DMS 273 (cell line): ENCODE measurements around the gene EML5.
A peak's percentile ranks its signal among the peaks of the same experiment; 100 is the strongest.

Source experiments
- DNase-seq: peaks from one replicate; lab custom pipeline; 2025; ENCODE audit not compliant: unreplicated experiment; lab: John Stamatoyannopoulos, UW

EML5 gene

GRCh38 chr14:88727057-88727456, 65.7 kb downstream of the EML5 start:
- DNase-seq: no peak

GRCh38 chr14:88710709-88711108, 82.0 kb downstream of the EML5 start:
- DNase-seq: no peak

GRCh38 chr14:88707088-88707487, 85.7 kb downstream of the EML5 start:
- no peak for DNase-seq

DNA sequence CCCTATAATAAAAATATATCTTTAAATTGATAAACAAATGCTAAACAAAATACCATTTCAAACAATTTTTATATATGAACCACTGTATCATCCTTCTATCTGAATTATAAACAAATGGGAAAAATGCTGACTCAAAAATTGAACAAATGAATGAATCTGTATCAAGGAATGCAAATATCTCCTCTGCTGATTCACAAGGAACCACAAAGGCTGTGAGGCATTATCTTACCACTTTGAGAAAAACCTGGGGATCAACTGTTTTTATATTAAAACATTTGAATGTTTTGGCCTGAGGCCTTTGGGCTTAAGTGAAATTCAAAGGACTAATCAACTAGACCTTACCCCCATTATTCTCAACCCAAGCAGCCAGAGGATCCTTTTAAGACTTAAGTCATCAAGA, 86.3 kb downstream of the EML5 start:
- no peak for DNase-seq

DNA sequence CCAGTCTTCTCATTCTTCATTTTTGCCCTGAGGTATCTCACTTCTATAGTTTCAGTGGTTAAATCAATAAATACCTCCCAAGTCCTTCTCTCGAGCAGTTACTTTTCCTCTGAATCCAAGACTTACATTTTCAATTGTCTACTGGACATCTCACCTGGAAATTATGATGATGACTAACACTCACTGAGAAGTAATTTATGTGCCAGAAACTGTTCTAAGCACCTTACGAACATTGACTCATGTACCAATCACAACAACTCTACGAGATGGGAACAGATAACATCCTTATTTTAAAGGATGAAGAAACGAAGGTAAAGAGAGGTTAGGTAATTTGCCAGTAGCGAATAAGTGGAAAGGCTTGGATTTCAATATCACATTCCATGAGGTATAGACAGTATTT, 94.1 kb downstream of the EML5 start:
- no peak for DNase-seq

DNA sequence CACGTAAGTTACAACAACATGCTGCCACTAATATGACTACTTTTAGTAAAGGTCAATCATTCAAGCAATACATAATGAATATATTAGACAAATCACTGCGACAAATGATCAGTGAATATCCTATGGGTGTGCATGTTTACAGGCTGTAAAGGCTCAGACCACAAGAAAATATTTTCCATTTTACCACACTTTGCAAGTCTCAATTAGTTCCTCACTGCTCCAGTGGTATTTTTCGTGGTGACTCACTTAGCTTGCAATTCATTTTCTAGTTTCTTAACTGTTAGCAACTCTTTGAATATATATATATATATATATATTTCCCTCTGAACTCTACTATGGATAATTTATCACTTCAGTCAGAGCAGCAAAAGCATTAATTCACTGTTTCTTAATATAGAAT, 96.9 kb downstream of the EML5 start:
- DNase-seq: no peak

- DNase-seq: no peak
Observed at GRCh38 chr14:88688386-88688785, 104.4 kb downstream of the EML5 start.

DNA sequence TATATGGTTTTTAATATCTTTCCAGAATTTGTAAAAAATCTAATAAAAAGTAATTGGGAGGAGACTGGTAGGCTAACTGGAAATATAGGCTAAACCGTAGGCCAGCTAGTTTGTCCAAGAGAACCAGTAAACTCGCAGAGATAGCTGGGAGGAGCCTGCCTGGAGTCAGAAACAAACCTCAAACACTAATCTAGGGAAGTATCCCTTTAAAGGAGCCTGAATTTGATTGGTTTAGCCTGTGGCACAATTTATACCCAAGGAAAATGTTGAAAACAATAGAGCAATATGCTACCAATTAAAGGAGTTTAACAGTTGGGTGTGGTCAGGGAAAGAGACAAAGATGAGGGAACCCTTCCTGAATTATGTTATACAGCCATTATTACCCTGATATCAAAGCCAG, 109.6 kb downstream of the EML5 start:
- DNase-seq: no peak

DNA sequence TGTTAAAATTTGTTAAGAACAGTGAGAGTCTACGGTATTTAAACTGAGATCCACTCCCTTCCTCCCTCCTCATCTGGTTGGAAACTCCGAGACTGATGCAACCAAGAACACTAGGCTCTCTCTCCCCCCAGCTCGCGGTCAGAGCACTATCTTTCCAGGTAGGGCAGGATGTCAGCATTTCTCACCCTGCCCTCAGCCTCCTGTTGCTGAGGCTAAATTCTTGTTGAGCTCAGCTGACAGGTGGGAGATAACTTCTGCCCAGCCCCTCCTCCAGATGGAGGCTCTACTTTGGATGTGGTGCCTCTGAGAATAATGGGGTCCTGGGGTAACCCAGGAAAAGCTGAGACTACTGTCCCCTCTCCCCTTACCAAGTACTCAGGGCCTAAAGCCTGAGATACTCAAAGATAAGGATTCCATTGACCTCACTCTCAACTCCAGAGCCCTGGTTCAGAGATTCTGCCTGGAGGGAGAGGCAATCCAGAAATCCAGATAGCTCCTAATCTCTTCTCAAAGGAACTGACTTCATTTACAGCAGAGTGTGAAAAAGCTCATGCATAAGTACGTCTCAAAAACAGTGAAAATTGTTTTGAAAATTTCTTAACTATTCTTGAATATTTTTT, 110.1 kb downstream of the EML5 start:
- no peak for DNase-seq

DNA sequence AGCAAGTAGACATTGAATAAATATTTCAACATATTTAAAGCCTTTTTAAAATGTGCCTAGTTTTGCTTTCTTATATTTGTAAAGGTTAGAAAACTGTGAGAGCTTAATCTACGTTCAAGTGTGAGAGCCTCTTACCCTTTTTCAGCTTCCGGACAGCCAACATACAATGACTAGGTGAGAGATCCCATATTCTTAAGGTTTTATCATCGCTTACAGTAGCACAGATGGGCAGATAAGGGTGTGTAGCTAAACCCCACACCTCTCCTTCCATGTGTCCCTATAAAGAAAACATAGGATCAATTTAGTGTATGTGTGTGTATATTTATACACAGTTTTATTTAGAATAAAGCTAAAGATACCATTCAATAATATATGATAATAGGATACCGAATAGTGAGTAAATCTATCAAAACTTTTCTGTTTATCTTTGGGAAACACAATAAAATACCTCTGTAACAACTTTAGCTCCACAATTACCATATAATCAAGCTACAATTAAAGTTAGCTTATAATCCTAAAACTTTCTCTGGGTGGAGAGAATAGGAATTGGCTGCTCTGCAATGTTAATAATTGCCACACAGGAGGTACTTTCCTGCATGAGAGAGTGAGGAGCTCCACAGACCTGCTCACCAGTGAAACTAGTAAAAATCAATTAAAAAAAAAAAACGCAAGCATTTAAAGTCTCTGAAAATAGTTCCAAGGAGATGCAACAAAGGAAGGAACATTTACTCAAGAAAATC, 110.8 kb downstream of the EML5 start:
- no peak for DNase-seq

GRCh38 chr14:88669346-88669745, 123.4 kb downstream of the EML5 start:
- DNase-seq: no peak

- DNase-seq: no peak
Observed at GRCh38 chr14:88668448-88669116, 124.2 kb downstream of the EML5 start.

- DNase-seq: peak; percentile 88
Observed at GRCh38 chr14:88667555-88668273, 125.0 kb downstream of the EML5 start.

- no peak for DNase-seq
Observed at GRCh38 chr14:88660056-88660455, 132.7 kb downstream of the EML5 start.

DNA sequence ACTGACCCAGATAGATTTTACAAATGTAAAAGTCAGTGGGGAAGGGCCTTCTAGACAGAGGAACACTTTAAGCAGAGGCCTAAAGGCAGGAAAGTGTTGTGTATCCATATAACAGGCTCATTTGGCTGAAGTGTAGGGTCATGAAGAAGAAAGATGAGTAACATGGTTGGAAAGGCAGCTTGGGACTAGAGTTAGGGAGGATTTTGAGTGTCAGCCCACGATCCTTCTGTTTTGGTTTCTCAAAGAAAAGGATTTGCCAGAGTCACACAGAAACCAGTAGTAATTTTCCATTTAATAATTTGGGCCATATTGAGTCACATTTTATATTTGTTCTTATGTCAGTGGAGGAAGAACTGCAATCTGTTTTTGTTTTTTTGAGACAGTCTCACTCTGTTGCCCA, 153.5 kb downstream of the EML5 start:
- no peak for DNase-seq

- no peak for DNase-seq
Observed at GRCh38 chr14:88632512-88632911, 160.2 kb downstream of the EML5 start.

GRCh38 chr14:88631091-88631490, 161.7 kb downstream of the EML5 start:
- DNase-seq: no peak

GRCh38 chr14:88630565-88630964, 162.2 kb downstream of the EML5 start:
- no peak for DNase-seq

GRCh38 chr14:88628462-88628861, 164.3 kb downstream of the EML5 start:
- DNase-seq: no peak

- no peak for DNase-seq
Observed at GRCh38 chr14:88628033-88628432, 164.7 kb downstream of the EML5 start.

GRCh38 chr14:88625671-88626070, 167.1 kb downstream of the EML5 start:
- no peak for DNase-seq

DNA sequence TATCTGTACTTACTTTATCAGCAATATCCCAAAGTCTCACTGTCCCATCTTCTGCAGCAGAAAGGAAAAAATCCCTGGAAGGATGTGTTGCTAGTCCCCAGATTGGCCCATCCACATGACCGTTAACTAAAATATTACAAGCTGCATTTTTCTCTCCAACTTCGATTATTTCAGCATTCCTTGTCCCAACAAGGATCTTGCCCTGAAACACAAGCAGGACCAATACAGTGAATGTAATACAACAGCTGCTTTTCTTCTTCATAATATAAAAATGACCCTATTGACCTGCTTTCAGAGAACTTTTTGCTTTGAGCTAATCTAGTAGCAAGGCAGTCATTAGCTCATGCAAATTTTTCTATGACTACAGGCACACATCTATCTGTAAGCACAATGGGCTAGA, 171.7 kb downstream of the EML5 start:
- no peak for DNase-seq
